ENCODE measurements around the gene CSTF2.
"Not testable (repeated sequence)": the region's sequence is repeated elsewhere in the genome, so short reads cannot be mapped to it uniquely, and the experiment has no call there.

Gene CSTF2, protein sequence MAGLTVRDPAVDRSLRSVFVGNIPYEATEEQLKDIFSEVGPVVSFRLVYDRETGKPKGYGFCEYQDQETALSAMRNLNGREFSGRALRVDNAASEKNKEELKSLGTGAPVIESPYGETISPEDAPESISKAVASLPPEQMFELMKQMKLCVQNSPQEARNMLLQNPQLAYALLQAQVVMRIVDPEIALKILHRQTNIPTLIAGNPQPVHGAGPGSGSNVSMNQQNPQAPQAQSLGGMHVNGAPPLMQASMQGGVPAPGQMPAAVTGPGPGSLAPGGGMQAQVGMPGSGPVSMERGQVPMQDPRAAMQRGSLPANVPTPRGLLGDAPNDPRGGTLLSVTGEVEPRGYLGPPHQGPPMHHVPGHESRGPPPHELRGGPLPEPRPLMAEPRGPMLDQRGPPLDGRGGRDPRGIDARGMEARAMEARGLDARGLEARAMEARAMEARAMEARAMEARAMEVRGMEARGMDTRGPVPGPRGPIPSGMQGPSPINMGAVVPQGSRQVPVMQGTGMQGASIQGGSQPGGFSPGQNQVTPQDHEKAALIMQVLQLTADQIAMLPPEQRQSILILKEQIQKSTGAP

DNA sequence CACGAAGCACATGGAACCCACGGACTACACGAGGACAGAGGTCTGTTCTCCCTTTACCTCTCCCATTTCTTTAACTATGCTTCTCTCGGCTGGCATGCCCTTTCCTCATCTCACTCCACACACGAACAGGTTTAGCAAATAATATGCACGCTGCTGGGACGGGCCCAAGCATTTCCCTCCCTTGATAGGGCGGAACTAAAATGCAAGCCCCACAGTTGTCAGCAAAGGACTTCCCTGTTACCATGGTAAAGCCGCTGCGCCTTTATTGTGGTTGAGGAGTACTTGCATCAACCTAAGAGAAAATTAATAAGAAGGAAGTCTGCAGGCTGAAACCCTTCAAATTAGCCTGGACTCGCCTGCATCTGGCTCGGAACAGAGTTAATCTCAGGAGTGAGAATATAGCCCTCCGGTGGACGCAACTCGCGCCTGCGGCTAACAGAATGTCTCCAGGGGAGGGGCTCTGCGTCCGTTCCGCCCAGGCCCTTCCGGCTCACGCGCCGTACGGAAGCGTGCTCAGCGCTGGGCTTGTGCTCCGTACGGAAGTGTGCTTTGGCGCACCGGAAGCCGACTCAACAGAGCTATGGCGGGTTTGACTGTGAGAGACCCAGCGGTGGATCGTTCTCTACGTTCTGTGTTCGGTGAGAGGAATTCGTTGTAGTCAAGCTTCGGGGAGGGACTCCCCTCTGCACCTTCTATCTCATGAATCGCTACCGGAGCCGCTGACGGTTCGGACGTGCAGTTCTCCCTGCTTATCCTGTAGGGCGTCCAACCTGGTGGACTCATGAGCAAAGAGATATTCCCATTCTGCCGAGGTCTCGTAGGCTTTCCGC, at the start of gene CSTF2:
Gene CSTF2 (plus strand): TSS at position 555 of the 830 bp plus-strand sequence. CDS start 26 bp downstream, at position 581.
- peak; percentile 40 to 48 for DNase-seq (ENCODE audit: low read depth in 2 of 2)

DNA sequence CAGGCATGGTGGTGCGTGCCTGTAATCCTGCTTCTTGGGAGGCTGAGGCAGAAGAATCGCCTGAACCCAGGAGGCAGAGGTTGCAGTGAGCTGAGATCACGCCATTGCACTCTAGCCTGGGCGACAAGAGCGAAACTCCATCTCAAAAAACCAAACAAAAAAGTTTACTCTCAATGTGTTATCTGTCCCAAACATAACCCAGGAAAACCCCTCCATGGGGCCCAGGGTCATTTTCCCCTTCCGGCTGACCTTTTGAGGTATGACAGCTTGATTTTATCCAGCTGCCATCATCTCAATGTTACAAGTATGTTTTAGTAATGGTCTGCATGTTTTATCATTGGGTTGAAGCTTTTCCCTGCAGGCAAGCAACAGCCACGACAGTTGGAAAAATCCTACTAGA, 23.8 kb upstream of the CSTF2 start:
- DNase-seq (ENCODE audit: low read depth in 2 of 2), result not testable (repeated sequence)

DNA sequence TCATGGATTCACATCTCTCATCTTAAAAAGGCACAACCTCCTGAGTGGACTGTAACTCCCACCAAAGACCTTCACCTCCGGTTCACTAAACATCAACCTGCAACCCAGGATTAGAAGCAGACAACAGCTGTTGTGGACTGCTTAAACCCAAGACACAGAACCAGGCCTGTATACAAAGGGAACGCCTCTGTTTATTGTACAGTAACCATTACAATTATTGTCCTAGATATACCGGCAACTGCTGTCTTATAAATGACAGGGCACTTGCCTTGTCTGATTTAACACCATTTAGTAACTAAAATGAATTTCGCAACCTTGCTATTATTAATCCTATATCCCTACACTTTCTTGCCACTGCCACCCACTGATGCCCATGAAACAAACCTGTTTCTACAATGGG, 22.8 kb upstream of the CSTF2 start:
- DNase-seq (ENCODE audit: low read depth in 2 of 2), result no peak

DNA sequence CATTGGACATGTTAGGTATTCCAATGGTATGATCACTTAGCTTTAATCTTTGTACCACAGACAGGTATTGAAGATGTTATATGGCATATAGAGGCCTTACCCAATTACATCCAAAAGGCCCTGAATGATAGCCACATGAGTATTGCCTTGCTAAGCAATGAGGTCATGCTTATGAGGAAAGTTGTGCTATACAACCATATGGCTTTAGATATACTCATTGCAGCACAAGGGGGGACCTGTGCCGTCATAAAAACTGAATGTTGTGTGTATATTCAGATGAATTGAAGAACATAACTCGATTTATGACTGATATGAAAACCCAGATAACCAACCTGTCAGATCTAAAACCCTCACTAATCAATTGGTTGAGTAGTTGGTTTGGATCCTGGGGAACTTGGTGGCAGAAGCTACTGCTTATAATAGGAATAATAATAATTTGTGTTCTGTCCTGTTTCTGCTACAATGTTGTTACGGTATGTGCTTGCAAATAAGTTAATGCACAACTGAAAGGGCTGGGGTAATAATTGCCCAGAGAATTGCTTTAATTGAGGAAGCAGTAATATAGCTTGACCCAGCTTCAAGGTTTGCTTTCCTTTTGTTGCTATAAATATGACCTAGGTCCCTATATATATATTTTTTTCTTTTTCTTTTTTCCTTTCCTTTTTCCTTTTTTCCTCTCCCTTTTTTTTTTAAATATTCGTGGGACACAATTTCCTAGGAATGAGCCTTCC, 21.5 kb upstream of the CSTF2 start:
- no peak for DNase-seq (ENCODE audit: low read depth in 2 of 2)

DNA sequence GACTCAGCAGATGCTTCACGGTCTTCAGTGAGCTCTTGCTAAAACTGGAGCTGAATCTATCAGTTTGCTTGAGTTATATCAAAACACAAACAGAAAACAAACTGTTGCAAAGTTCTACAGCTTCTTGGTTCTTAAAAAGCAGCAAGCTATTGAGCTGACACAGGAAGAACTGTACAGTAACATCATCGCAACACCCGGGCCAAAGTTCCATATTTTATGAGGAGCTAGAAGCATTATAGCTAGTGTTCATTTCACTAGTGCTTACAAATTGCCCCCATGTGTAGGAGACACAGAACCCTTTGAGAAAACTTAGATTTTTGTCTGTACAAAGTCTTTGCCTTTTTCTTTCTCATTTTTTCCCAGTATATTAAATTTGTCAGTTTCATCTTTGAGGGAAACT, 17.3 kb upstream of the CSTF2 start:
- no peak for DNase-seq (ENCODE audit: low read depth in 2 of 2)

DNA sequence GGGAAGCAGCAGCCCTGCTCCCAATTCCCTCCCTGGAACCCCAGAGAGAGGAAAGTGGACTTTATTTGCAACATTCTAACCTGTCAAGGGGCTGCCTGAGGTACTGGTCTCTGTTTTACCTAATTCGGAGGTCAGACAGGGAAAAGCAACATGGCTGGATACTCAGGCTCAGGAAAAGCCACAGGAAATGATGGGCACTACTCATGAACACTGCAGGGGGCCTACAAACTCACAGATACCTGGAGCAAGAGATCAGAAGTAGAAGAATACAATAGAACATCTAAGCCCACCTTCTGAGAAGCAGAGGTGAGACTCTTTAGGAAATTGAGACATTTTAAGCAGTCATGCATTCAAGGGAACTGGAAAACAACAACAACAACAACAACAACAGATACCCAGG, 15.4 kb upstream of the CSTF2 start:
- no peak for DNase-seq (ENCODE audit: low read depth in 2 of 2)

DNA sequence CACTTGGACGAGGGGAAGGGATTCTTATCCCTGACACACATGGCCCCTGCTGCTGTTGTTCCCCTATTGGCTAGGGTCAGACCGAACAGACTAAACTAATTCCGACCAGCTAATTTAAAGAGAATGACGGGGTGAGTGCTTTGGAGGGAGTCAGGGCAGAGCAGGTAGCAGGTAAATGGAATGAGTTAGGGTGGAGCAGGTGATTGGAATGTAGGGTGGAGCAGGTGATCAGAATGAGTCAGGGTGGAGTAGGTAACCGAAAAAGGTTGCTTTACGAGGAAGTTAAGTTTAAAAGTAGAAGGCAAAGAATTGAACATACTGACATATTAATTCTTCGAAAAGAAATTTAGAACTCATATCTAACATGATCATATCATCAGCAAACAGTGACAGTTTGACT, 11.9 kb upstream of the CSTF2 start:
- not testable (repeated sequence) for DNase-seq (ENCODE audit: low read depth in 2 of 2)

DNA sequence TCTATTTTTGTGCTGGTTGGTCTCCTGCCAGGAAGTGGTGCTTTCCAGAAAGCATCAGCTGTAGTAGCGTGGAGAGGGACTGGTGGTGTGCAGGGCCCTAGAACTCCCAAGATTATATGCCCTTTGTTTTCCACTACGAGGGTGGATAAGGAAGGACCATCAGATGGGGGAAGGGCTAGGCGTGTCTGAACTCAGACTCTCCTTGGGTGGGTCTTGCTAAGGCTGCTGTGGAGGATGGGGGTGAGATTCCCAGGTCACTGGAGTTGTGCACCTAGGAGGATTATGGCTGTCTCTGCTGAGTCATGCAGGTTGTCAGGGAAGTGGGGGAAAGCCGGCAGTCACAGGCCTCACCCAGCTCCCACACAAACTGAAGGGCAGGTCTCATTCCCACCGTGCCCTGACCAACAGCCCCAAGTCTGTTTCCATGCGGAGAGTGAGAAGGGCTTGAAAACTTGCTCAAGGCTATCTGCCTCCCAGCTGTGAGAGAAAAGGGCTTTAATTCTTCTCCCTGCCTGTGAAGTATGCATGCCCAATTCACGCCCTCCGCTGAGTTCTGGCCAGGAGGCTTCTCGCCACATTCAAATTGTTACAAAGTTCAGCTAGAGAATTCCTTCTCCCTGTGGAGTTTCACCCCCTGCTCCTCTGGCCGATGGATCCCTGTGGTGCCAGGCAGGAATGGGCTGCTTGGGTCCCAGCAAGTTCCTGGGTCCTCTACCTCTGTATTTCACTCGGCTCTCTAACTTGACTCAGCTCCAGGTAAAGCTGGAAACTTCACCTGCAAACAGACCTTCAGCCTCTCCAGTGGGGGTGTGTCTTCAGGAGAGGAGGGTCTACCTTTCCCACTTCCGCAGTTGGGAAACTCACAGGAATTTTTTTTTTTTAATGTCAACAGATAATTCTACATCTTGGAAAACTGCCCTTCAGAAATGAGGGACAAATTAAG, 7.7 kb upstream of the CSTF2 start:
- DNase-seq (ENCODE audit: low read depth in 2 of 2), result no peak

DNA sequence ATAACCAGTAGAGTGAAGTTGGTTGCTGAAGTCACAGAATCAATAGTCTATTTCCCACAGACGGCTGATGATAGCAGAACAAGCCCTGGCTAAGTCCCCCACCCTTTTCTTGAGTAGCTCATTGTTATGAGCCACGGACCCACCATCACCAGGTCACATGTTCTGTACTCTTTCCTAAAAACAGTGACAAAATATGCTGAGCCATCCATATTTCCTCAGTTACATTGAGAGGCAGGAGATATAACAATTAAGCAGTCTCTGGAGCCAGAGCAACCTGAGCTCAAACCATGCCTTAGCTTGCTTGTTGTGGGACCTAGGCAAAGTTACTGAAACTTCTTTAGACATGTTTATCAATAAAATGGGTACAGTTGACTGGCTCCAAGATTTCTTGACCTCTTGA, 2.9 kb upstream of the CSTF2 start:
- DNase-seq (ENCODE audit: low read depth in 2 of 2), result no peak

DNA sequence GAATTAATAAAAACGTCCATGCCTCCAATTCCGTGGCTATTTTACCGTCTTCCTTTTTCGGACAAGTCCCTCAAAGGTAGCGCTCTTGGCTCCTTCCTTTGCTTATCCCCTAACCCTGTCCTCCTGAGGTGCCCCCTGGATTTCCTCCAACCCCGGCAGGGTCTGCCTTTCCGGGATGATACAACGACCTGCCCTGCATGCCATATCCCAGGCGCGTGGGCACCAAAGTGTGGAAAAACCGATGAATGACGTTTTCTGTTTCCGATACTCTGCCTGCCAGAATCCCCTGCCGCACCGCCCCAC, 706 bp upstream of the CSTF2 start:
- peak in 1 of 2 donors; percentile 2 for DNase-seq (ENCODE audit: low read depth in 2 of 2)

DNA sequence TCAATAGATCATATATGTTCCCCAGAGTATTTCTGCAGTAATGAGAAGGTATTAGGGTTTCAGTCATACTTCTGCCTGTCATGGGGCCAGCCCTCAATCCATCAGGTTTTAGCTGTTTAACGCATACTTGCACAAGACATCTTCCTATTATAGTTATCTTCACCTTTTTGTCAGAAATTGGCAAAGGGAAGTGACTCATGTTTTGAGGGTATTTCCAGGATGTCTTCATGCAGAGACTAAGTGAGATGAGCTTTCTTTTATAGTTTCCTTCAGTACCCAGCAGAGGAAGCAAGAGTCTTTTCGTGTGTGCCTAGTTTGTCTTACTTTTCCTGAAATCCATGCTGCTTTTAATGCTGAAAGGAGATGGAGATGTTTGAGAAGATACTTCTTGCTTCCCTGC, 9.5 kb downstream of the CSTF2 start:
- no peak for DNase-seq (ENCODE audit: low read depth in 2 of 2)

DNA sequence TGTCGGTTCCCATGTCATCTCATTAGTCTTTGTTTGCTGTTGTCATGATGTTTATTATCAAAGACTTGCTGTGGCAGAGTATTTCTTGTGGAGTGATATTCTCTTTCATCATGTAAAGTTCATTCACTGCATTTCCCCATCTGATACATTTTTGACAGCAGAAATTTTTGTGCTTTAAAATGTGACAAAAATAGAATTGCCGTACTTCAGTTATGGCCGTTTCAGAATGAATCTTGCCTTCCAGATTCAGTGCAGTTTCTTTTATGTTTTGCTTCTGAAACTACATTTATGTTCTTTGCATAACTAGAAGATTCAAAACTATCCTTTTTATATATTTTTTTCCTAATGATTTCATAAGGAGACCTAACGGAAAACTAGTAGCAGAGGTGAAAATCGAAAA, 10.0 kb downstream of the CSTF2 start:
- DNase-seq (ENCODE audit: low read depth in 2 of 2), result no peak

DNA sequence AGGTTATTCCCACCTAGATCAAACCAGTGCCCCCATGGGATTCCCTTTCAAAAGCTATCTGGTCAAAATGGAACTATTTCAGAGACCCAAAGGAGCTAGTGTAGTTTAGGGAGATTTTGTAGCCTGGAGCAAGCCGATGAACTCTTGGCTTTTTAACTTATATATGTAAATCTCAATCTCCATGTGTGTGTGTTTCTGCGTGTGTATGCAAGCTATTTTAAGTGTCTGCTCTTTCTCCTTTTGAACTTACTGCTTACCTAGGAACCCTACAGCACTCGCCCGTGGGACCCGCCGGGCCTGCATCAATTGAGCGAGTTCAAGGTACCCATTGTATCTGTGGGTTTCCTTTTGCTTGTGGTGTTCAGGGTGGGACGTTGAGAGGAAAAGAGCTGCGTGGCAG, 10.4 kb downstream of the CSTF2 start:
- DNase-seq (ENCODE audit: low read depth in 2 of 2), result no peak

DNA sequence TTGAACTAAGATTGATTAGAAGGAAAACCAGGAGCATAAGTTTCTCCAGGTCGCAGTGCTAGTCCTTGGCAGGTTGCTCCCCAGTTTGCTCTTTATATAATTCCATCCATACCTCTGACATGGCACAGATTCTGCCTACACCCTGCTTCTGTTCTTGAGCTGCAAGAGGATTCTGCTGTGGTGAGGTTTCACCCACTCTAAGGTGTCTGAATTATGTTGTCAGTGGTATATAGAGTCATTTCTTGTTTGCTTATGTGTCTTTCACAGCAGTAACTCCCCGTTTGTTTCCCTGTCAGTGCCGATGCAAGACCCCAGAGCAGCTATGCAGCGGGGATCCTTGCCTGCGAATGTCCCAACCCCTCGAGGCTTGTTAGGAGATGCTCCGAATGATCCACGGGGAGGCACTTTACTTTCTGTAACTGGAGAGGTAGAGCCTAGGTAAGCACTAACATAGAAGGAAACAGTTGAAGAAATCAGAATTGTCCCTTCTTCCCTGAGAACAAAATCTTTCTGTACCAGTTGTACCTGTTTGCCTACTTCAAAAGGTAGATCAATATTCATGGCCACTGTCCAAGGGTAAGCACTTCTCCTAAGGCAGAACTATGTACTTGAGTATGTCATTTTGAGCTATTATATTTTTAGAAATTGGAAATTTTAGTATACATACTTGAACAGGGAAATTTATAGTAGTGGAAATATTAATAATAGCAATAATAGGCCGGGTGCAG, 11.2 kb downstream of the CSTF2 start:
- no peak for DNase-seq (ENCODE audit: low read depth in 2 of 2)

DNA sequence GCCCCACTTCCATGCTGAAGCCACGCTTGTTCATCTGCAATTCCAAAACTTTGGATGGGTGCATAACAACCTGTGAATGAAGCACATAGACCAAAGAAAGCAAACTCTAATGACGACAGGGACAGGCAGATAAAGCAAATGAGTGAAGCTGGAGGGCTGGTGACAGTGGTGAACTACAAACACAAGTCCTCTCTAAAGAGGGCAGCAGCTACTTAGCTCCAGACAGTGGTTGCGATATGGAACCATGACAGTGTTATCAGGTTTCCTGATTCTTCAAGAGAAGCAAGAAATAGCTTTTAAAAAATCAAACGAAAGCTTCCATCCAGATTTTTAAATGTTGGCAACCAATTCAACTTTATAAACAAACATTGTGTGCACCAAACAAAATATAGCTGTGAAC, 30.1 kb downstream of the CSTF2 start:
- DNase-seq (ENCODE audit: low read depth in 2 of 2), result no peak

DNA sequence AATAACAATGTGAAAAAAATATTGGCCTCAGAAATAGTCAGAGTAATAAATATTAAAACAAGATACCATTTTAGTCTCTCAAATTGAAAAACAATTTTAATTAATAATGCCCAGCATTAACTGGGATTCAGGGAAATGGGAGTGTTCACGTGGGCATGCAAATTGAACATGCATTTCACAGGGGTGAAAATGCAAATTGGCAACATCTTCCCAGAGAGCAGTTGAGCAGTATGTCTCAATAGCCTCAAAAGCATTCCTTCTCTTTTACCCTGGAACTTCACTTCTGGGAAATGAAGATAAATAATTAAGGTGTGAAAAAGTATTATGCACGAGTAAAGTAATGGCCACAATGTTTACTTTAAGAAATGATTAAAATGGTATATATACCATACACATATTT, 32.6 kb downstream of the CSTF2 start:
- no peak for DNase-seq (ENCODE audit: low read depth in 2 of 2)

DNA sequence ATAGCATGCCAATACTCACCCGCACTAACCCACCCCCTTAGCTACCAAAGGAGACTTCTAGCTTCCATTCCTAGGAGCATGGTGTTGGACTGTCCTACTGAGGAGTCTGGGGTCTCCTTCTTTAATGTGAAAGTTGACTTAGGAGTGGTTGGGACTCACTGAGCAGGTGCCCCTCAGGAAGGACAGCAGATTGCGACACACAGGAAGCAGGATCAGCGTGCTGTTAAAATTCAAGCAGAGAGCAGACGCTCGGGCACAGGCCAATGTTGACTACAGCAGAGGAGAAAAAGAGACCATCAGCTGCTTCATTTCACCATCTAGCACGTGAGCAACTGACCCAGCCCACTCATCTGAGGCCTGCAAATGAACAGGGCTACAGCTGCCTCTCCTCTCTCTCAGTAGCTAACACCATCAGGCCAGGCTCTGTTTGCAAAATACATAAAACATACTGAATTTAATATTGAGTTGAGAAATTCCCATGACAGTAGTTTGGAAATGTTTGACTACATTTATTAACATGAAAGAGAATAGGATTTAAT, 43.2 kb downstream of the CSTF2 start:
- DNase-seq (ENCODE audit: low read depth in 2 of 2), result no peak

DNA sequence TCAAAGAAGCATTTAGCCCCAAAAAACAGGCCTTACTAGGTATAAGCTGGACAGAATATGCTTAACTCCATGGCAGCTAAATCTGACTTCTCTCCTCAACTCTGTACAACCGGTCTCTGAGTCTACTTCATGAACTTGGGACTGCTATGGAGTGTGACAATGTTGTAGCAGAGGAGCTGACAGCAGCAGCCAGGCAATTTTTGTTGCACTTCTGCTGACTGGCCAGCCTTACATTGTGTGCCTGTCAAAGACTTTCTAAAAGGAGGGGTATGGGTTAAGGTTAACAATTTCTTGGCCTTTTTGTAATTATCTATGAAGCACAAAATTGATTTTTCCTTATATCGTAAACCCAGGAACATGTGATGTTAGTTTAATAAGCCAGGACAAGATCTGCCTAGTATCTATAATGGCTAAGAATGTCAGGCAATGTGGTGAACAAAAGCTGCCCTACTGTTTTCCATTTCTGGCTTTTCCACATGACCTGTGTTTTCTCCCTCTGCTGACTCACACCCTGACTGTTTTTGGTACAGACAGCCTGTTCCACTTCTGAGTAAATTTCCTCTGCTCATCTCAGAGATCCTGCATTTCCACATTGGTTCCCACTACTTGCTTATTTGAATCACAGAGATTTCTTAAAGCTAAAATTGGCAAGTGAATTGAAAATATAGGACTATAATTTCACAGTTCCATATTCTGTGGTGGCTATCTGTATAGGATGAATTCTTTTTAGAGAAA, 44.6 kb downstream of the CSTF2 start:
- no peak for DNase-seq (ENCODE audit: low read depth in 2 of 2)

DNA sequence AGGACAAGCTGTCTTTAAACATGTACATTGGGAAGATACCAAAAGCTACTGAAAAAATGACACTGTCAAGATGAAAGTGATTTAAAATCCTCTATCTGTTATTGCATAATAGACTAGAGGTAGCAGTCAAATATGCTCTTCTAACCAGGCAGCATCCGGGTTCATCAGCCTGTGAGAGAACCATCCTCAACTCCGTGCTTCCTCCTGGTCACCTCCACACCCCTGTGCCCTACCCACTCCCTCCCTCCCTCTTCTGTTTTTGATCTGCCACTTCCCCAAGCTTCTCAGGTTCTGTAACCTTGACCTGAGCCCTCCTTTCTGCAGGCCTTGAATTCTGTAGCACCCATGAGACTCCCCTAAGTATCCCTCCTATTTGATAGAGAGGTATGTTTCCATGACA, 48.1 kb downstream of the CSTF2 start:
- no peak for DNase-seq (ENCODE audit: low read depth in 2 of 2)
